Kidney (tissue), 14 donors: ENCODE measurements around the gene AP2A1. TPM values are rescaled to one million over a fixed set of nuclear protein-coding genes. Genes with fewer than 3 reads are reported as not detected.

Experiments
- DNase-seq, 5 donors: peaks; one replicate each; pipeline ENCODE4 v3.0.0-alpha.2; 2013 to 2020
- FAIRE-seq: peaks from 2 replicates; lab custom pipeline; 2012; peaks lifted over from hg19 to GRCh38; lab: Jason Lieb, UNC
- H3K27ac ChIP-seq, 2 donors: one replicate each; pipeline ENCODE4 v1.7.0; 2013; ENCODE audit warnings: low read depth in 2 of 2, low read length in 2 of 2, inconsistent platforms in 1 of 2
- H3K27me3 ChIP-seq: one replicate; pipeline ENCODE4 v1.7.1; 2013; ENCODE audit warnings: low read length, inconsistent platforms; ENCODE audit not compliant: control insufficient read depth, insufficient read depth
- H3K36me3 ChIP-seq, 3 donors: one replicate each; pipeline versions ENCODE4 v1.7.0 to v1.7.1; 2013; ENCODE audit warnings: low read length in 3 of 3, control low read depth in 1 of 3, inconsistent platforms in 1 of 3; ENCODE audit not compliant: insufficient read depth in 3 of 3, control insufficient read depth in 2 of 3
- H3K4me1 ChIP-seq, 3 donors: one replicate each; pipeline versions ENCODE4 v1.7.0 to v1.7.1; 2013; ENCODE audit warnings: low read length in 3 of 3, inconsistent platforms in 1 of 3, low read depth in 1 of 3; ENCODE audit not compliant: control insufficient read depth in 2 of 3, insufficient read depth in 2 of 3
- H3K4me3 ChIP-seq, 3 donors: one replicate each; pipeline versions ENCODE4 v1.7.0 to v1.8.1; 2013; ENCODE audit warnings: low read length in 3 of 3, control low read depth in 1 of 3, inconsistent platforms in 1 of 3
- H3K9ac ChIP-seq, 3 donors: one replicate each; pipeline versions ENCODE4 v1.7.0 to v1.7.1; 2013; ENCODE audit warnings: low read length in 3 of 3, control low read depth in 1 of 3, inconsistent platforms in 1 of 3
- H3K9me3 ChIP-seq, 3 donors: one replicate each; pipeline versions ENCODE4 v1.7.0 to v1.7.1; 2013; ENCODE audit warnings: low read length in 3 of 3, control low read depth in 1 of 3, inconsistent platforms in 1 of 3; ENCODE audit not compliant: control insufficient read depth in 2 of 3, insufficient read depth in 1 of 3
- CTCF ChIP-seq: IDR thresholded peaks from 3 replicates; pipeline ENCODE4 v1.5.1; 2012; ENCODE audit warnings: mild to moderate bottlenecking, moderate library complexity, borderline replicate concordance; ENCODE audit not compliant: insufficient read depth; ENCODE audit errors: extremely low read depth
- intact Hi-C: fragments of 100-400 bp; cut with DNase I; formaldehyde crosslinking; loops from one replicate; pipeline ENCODE4 v1.11.1; 2022
- polyA plus RNA-seq: library from polyadenylated mRNA; stranded (reverse); fragments of 350-450 nt; fragmentation: Illumina TruSeq; extraction: RNeasy Lipid Tissue Mini Kit (QIAGEN cat#74804); gene quantifications from one replicate; pipeline ENCODE4 v1.2.3, GENCODE V29; 2014; ENCODE audit warnings: low read depth, low replicate concordance; ENCODE audit not compliant: insufficient read depth
- total RNA-seq: library from RNA; stranded (reverse); fragmentation: NEBNext Ultra II Directional; extraction: Animal tissue kit (Norgen Biotek cat#: 25700); gene quantifications from one replicate; pipeline ENCODE4 v1.2.1, GENCODE V29; 2021
- donor health status: control.
- donor health status: control.
- donor health status: control.
- donor health status: control.
- donor health status: control.
- donor health status: DM: yes; HTN: yes; CAD: no.
- donor health status: Normal renal cell carcinoma (clear cell type).

The AP2A1 gene
- total and polyA plus RNA-seq, 2 donors from 2014 or later = 32.0 to 70.0 TPM

- TF ChIP-seq CTCF = no peak
- H3K4me1 ChIP-seq = peaks cover 0 to 16% (median 9%) of the 10 kb centered on the region in 3 donors
- no peaks in the 10 kb centered on the region for H3K36me3 ChIP-seq
- no peak overlapping the region for H3K9ac ChIP-seq
- intact Hi-C loops = no loop called here
- FAIRE-seq = no peak
- no peaks in the 10 kb centered on the region for H3K27me3 ChIP-seq
- H3K4me3 ChIP-seq = no peak overlapping the region
- no peak overlapping the region for H3K27ac ChIP-seq
- H3K9me3 ChIP-seq = no peaks in the 10 kb centered on the region
- DNase-seq = no peak
These were observed 82.1 kb downstream of the AP2A1 start for GRCh38 chr19:49848938-49849337.

GRCh38 chr19:49849433-49850220 is 82.8 kb downstream of the AP2A1 start:
- peak overlapping the region in 2 of 3 donors; percentile 87 to 91 for H3K4me3 ChIP-seq
- TF ChIP-seq CTCF = no peak
- H3K27ac ChIP-seq = peak overlapping the region; percentile 82 to 99
- H3K27me3 ChIP-seq = no peaks in the 10 kb centered on the region
- H3K9me3 ChIP-seq = no peaks in the 10 kb centered on the region
- no peak for DNase-seq
- H3K36me3 ChIP-seq = no peaks in the 10 kb centered on the region
- intact Hi-C loops = no loop called here
- H3K9ac ChIP-seq = peak overlapping the region in 1 of 3 donors; percentile 94
- no peak for FAIRE-seq
- H3K4me1 ChIP-seq = peaks cover 0 to 17% (median 9%) of the 10 kb centered on the region in 3 donors

GRCh38 chr19:49850221-49850486 is 83.4 kb downstream of the AP2A1 start:
- no peaks in the 10 kb centered on the region for H3K9me3 ChIP-seq
- H3K9ac ChIP-seq = peak overlapping the region in 2 of 3 donors; percentile 63 to 94
- intact Hi-C loops = no loop called here
- H3K27me3 ChIP-seq = no peaks in the 10 kb centered on the region
- H3K27ac ChIP-seq = peak overlapping the region; percentile 82 to 99
- no peak for TF ChIP-seq CTCF
- H3K4me3 ChIP-seq = peak overlapping the region; percentile 3 to 91 (median 87)
- no peak for DNase-seq
- H3K4me1 ChIP-seq = peaks cover 0 to 17% (median 9%) of the 10 kb centered on the region in 3 donors
- peaks cover 0 to 3% (median 3%) of the 10 kb centered on the region in 3 donors for H3K36me3 ChIP-seq
- FAIRE-seq = no peak
